ENCODE data around the gene KMO. TPM values are rescaled to one million over a fixed set of nuclear protein-coding genes. Genes with fewer than 3 reads are reported as not detected.
A peak's percentile ranks its signal among the peaks of the same experiment; 100 is the strongest.

Gene KMO
- total and polyA plus RNA-seq, 2 of the 13 experiments (the other 11 are each of a cell fraction or from before 2014, with no cell fraction given): 0.01 TPM; not detected in 1

DNA sequence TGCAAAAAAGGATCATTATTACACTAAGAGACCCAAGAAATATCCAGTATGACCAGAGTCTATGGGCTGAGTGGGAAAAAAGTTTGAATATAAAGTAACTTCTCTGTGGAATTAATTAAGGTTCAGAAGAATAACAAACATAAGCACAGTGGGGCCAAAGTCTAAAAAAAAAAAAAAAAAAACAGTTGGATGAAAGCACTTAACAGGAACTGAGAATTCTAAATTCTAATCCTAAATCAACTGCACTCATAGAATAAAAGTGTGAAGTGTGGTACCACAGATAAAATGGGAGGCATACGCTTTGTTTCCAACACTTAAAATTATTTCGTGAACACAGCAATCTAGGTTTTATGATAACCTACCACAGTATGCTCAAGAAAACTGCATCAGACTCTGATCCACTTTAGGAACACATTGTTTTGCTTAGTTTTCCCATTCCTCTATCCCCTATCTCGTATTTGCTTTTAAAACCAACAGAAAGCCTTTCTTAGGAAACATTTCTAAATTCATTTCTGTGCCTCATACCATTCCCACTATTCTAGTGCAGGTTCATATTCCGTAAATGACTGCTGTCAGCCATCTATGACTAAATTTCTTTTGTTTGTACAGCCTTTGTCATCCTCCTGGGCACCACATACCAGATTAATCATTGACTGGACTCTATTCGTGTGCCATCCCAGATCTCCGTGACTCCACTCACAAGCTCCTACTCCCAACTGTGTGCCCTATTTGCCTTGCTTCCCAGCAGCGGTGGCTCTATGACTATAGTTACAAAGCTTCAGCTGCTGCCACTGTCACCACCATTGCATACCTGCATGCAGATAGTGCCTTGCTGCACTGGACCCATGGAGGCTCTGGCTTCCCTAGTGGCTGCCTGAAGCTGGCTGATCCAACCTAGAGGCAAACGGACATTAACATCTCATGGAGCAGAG is 83.1 kb downstream of the KMO start (continued):
- TF ChIP-seq ZNF501 (CRISPR knock-in tag; IDR thresholded peaks at IDR 0.05) (peak; percentile 58; the same call in 1 of the 2 replicates), ZFAT (CRISPR knock-in tag; conservative IDR thresholded peaks at IDR 0.05) (no peak), ZNF121 (CRISPR knock-in tag; IDR thresholded peaks at IDR 0.05) (peak; percentile 20; the same call in 1 of the 2 replicates), NONO (IDR thresholded peaks at IDR 0.05) (no peak), NONO (CRISPR knock-in tag; conservative IDR thresholded peaks at IDR 0.05) (no peak)
- TF ChIP-seq, protein P1, sequence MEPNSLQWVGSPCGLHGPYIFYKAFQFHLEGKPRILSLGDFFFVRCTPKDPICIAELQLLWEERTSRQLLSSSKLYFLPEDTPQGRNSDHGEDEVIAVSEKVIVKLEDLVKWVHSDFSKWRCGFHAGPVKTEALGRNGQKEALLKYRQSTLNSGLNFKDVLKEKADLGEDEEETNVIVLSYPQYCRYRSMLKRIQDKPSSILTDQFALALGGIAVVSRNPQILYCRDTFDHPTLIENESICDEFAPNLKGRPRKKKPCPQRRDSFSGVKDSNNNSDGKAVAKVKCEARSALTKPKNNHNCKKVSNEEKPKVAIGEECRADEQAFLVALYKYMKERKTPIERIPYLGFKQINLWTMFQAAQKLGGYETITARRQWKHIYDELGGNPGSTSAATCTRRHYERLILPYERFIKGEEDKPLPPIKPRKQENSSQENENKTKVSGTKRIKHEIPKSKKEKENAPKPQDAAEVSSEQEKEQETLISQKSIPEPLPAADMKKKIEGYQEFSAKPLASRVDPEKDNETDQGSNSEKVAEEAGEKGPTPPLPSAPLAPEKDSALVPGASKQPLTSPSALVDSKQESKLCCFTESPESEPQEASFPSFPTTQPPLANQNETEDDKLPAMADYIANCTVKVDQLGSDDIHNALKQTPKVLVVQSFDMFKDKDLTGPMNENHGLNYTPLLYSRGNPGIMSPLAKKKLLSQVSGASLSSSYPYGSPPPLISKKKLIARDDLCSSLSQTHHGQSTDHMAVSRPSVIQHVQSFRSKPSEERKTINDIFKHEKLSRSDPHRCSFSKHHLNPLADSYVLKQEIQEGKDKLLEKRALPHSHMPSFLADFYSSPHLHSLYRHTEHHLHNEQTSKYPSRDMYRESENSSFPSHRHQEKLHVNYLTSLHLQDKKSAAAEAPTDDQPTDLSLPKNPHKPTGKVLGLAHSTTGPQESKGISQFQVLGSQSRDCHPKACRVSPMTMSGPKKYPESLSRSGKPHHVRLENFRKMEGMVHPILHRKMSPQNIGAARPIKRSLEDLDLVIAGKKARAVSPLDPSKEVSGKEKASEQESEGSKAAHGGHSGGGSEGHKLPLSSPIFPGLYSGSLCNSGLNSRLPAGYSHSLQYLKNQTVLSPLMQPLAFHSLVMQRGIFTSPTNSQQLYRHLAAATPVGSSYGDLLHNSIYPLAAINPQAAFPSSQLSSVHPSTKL (CRISPR knock-in tag; IDR thresholded peaks at IDR 0.05): peak; percentile 69

DNA sequence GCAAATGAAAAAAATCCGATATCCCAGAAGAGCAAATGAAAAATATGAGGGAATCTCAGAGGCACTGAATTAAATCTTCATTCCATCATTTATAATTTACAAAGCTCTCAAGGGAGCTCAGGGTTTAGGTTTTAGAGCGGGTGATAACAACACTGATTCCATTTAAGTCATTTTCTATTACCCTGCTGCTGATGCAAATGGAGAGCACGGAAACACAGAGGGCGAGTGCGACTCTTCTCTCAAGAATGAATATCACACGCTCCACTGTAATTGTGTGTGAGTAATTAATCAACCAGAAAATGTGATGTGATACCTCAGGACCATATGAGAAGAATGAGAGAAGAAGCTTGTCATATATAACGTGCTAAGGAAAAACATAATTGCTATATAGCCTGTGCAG is 85.2 kb downstream of the KMO start:
- no peak overlapping the region for H2AFZ ChIP-seq (ENCODE audit: low read length)
- DNase-seq (ENCODE audit: low spot score) (no peak), FAIRE-seq (no peak), ATAC-seq (no peak)
- no peaks in the 10 kb centered on the region for H3K9me3 ChIP-seq (ENCODE audit: low read length)
- CTCF ChIA-PET (ENCODE audit: low intra/inter-chr PET ratio, low total read pairs): no interaction called here
- POLR2A ChIA-PET: no interaction called here
- in situ Hi-C loops (cut with HindIII; ENCODE audit: extremely low pct_ligation_motif_present, low pct_unique_long_range_greater_than_20kb): no loop called here
- peaks cover 22% of the 10 kb centered on the region for H3K4me1 ChIP-seq (ENCODE audit: insufficient read depth, low read length)
- WGBS (ENCODE audit: low lambda C conversion rate): 97% methylated on average over 7 of the region's 7 CpGs
- no peak overlapping the region for H3K27ac ChIP-seq (ENCODE audit: extremely low read length, insufficient read depth, low read length)
- H3K36me3 ChIP-seq (replicated peaks in 1 of 2; ENCODE audit: control insufficient read depth in 1 of 2, insufficient read depth in 2 of 2, low read length in 2 of 2): no peaks in the 10 kb centered on the region
- no peak overlapping the region for H3K9ac ChIP-seq (ENCODE audit: insufficient read depth, low read depth, low read length)
- H3K4me2 ChIP-seq (ENCODE audit: low read depth, low read length): no peak overlapping the region
- no peak overlapping the region for H3K4me3 ChIP-seq (replicated peaks in 1 of 3; ENCODE audit: insufficient read depth in 1 of 3, low read depth in 2 of 3, low read length in 3 of 3)
- no peaks in the 10 kb centered on the region for H4K20me1 ChIP-seq (ENCODE audit: insufficient read depth, low read length)
- no TSS peak for BruUV-seq (replicated peaks)
- no peaks in the 10 kb centered on the region for H3K79me2 ChIP-seq (ENCODE audit: insufficient read depth, low read length)
- intact Hi-C loops (cut with micrococcal nuclease; ENCODE audit: unreplicated experiment): no loop called here
- no peaks in the 10 kb centered on the region for H3K27me3 ChIP-seq (ENCODE audit: control insufficient read depth in 1 of 2, insufficient read depth in 2 of 2, low read length in 2 of 2)
- TF ChIP-seq ZNF367 (CRISPR knock-in tag; IDR thresholded peaks at IDR 0.05; ENCODE audit: borderline replicate concordance) (no peak), ZNF615 (CRISPR knock-in tag; IDR thresholded peaks at IDR 0.05; ENCODE audit: borderline replicate concordance) (no peak), KLF6 (CRISPR knock-in tag; IDR thresholded peaks at IDR 0.05) (no peak)
- TF ChIP-seq, protein P2, sequence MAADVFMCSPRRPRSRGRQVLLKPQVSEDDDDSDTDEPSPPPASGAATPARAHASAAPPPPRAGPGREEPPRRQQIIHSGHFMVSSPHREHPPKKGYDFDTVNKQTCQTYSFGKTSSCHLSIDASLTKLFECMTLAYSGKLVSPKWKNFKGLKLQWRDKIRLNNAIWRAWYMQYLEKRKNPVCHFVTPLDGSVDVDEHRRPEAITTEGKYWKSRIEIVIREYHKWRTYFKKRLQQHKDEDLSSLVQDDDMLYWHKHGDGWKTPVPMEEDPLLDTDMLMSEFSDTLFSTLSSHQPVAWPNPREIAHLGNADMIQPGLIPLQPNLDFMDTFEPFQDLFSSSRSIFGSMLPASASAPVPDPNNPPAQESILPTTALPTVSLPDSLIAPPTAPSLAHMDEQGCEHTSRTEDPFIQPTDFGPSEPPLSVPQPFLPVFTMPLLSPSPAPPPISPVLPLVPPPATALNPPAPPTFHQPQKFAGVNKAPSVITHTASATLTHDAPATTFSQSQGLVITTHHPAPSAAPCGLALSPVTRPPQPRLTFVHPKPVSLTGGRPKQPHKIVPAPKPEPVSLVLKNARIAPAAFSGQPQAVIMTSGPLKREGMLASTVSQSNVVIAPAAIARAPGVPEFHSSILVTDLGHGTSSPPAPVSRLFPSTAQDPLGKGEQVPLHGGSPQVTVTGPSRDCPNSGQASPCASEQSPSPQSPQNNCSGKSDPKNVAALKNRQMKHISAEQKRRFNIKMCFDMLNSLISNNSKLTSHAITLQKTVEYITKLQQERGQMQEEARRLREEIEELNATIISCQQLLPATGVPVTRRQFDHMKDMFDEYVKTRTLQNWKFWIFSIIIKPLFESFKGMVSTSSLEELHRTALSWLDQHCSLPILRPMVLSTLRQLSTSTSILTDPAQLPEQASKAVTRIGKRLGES (CRISPR knock-in tag; IDR thresholded peaks at IDR 0.05; ENCODE audit: borderline replicate concordance): no peak
- TF ChIP-seq, protein P3, sequence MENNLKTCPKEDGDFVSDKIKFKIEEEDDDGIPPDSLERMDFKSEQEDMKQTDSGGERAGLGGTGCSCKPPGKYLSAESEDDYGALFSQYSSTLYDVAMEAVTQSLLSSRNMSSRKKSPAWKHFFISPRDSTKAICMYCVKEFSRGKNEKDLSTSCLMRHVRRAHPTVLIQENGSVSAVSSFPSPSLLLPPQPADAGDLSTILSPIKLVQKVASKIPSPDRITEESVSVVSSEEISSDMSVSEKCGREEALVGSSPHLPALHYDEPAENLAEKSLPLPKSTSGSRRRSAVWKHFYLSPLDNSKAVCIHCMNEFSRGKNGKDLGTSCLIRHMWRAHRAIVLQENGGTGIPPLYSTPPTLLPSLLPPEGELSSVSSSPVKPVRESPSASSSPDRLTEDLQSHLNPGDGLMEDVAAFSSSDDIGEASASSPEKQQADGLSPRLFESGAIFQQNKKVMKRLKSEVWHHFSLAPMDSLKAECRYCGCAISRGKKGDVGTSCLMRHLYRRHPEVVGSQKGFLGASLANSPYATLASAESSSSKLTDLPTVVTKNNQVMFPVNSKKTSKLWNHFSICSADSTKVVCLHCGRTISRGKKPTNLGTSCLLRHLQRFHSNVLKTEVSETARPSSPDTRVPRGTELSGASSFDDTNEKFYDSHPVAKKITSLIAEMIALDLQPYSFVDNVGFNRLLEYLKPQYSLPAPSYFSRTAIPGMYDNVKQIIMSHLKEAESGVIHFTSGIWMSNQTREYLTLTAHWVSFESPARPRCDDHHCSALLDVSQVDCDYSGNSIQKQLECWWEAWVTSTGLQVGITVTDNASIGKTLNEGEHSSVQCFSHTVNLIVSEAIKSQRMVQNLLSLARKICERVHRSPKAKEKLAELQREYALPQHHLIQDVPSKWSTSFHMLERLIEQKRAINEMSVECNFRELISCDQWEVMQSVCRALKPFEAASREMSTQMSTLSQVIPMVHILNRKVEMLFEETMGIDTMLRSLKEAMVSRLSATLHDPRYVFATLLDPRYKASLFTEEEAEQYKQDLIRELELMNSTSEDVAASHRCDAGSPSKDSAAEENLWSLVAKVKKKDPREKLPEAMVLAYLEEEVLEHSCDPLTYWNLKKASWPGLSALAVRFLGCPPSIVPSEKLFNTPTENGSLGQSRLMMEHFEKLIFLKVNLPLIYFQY (CRISPR knock-in tag; IDR thresholded peaks at IDR 0.05; ENCODE audit: borderline replicate concordance): no peak

Data from HepG2 (cell line).